Neural progenitor cell (in vitro differentiated cells): ENCODE measurements around the gene ZC3H7A. TPM values are rescaled to one million over a fixed set of nuclear protein-coding genes. Genes with fewer than 3 reads are reported as not detected.
"Not testable (repeated sequence)": the region's sequence is repeated elsewhere in the genome, so short reads cannot be mapped to it uniquely, and the experiment has no call there.

ENCODE experiments used
- DNase-seq: peaks from one replicate; pipeline ENCODE4 v3.0.0-alpha.2; 2016; ENCODE audit warnings: low spot score
- H2AFZ ChIP-seq: fragments of 200-600 bp; sonication (generic); replicated peaks from 2 replicates; pipeline ENCODE4 v1.6.1; 2016; ENCODE audit warnings: antibody characterized with exemption
- H3F3A ChIP-seq: fragments of 200-600 bp; sonication (generic); 2 replicates; pipeline ENCODE4 v1.6.1; 2016; ENCODE audit warnings: antibody characterized with exemption, low read depth
- H3K27ac ChIP-seq: fragments of 200-600 bp; sonication (generic); 2 replicates; pipeline ENCODE4 v1.5.1; 2016; ENCODE audit warnings: mild to moderate bottlenecking
- H3K27me3 ChIP-seq: fragments of 200-600 bp; sonication (generic); 2 replicates; pipeline ENCODE4 v1.6.1; 2016; ENCODE audit warnings: mild to moderate bottlenecking, moderate library complexity
- H3K36me3 ChIP-seq: fragments of 200-600 bp; sonication (generic); 2 replicates; pipeline ENCODE4 v1.5.1; 2016
- H3K4me1 ChIP-seq: fragments of 200-600 bp; sonication (generic); 2 replicates; pipeline ENCODE4 v1.6.1; 2016; ENCODE audit warnings: mixed run types
- H3K4me2 ChIP-seq: fragments of 200-600 bp; sonication (generic); 2 replicates; pipeline ENCODE4 v1.6.1; 2016
- H3K4me3 ChIP-seq: fragments of 200-600 bp; sonication (generic); 2 replicates; pipeline ENCODE4 v1.5.1; 2016
- H3K79me2 ChIP-seq: fragments of 200-600 bp; sonication (generic); 2 replicates; pipeline ENCODE4 v1.6.1; 2016; ENCODE audit warnings: low read depth
- H3K9ac ChIP-seq: fragments of 200-600 bp; sonication (generic); 2 replicates; pipeline ENCODE4 v1.6.1; 2016
- H3K9me3 ChIP-seq: fragments of 200-600 bp; sonication (generic); 2 replicates; pipeline ENCODE4 v1.5.1; 2016; ENCODE audit warnings: low read depth
- H4K20me1 ChIP-seq: fragments of 200-600 bp; sonication (generic); 2 replicates; pipeline ENCODE4 v1.6.1; 2016; ENCODE audit warnings: low read depth
- H3K27ac Mint-ChIP-seq: 3 replicates; pipeline ENCODE4 v1.8.0; 2021; ENCODE audit warnings: mixed read lengths
- H3K27me3 Mint-ChIP-seq: 2 replicates; pipeline ENCODE4 v1.8.0; 2022; ENCODE audit warnings: low read depth, mild to moderate bottlenecking, inconsistent platforms, moderate library complexity, mixed read lengths; ENCODE audit not compliant: insufficient read depth
- H3K36me3 Mint-ChIP-seq: 3 replicates; pipeline ENCODE4 v1.8.0; 2021; ENCODE audit warnings: mixed read lengths
- H3K4me1 Mint-ChIP-seq: 3 replicates; pipeline ENCODE4 v1.8.0; 2021; ENCODE audit warnings: mixed read lengths
- H3K4me3 Mint-ChIP-seq: 3 replicates; pipeline ENCODE4 v1.8.0; 2021; ENCODE audit warnings: mild to moderate bottlenecking, moderate library complexity, mixed read lengths
- H3K9me3 Mint-ChIP-seq: 3 replicates; pipeline ENCODE4 v1.8.0; 2020; ENCODE audit warnings: mixed read lengths
- CTCF ChIP-seq: fragments of 200-600 bp; sonication (generic); IDR thresholded peaks from 2 replicates; pipeline ENCODE4 v1.5.1; 2017; ENCODE audit warnings: antibody characterized with exemption, mild to moderate bottlenecking
- EZH2 ChIP-seq: fragments of 200-600 bp; sonication (generic); IDR thresholded peaks from 2 replicates; pipeline ENCODE4 v1.6.1; 2017; ENCODE audit warnings: antibody characterized with exemption, mild to moderate bottlenecking, moderate library complexity
- EZH2phosphoT487 ChIP-seq: fragments of 200-600 bp; sonication (generic); IDR thresholded peaks from 2 replicates; pipeline ENCODE4 v1.6.1; 2017; ENCODE audit warnings: antibody characterized with exemption
- total RNA-seq: library from RNA; depleted of rRNA; stranded (reverse); fragments of >200 nt; gene quantifications from 2 replicates; pipeline ENCODE4 v1.2.3, GENCODE V29; 2015; ENCODE audit warnings: low replicate concordance

Gene ZC3H7A
- total RNA-seq, 1 donor from 2014 or later: 82.6 TPM

GRCh38 chr16:11819798-11820197 is 22.7 kb upstream of the ZC3H7A start:
- H3K4me3 Mint-ChIP-seq: no peak overlapping the region
- no peak for DNase-seq
- no peak overlapping the region for H3K4me3 ChIP-seq
- no peak overlapping the region for H3K27ac Mint-ChIP-seq
- no peaks in the 10 kb centered on the region for H3K27me3 ChIP-seq
- H3K9me3 Mint-ChIP-seq: no peaks in the 10 kb centered on the region
- H4K20me1 ChIP-seq: no peaks in the 10 kb centered on the region
- H3K4me2 ChIP-seq: no peak overlapping the region
- no peaks in the 10 kb centered on the region for H3K36me3 ChIP-seq
- no peak overlapping the region for H3K9ac ChIP-seq
- no peaks in the 10 kb centered on the region for H3K36me3 Mint-ChIP-seq
- H3F3A ChIP-seq: no peaks in the 10 kb centered on the region
- H3K27me3 Mint-ChIP-seq: peaks cover 3% of the 10 kb centered on the region
- no peak for TF ChIP-seq EZH2phosphoT487
- TF ChIP-seq CTCF: no peak
- no peak for TF ChIP-seq EZH2
- no peak overlapping the region for H2AFZ ChIP-seq
- no peaks in the 10 kb centered on the region for H3K4me1 ChIP-seq
- no peak overlapping the region for H3K27ac ChIP-seq
- H3K79me2 ChIP-seq: no peaks in the 10 kb centered on the region
- H3K4me1 Mint-ChIP-seq: no peaks in the 10 kb centered on the region
- no peaks in the 10 kb centered on the region for H3K9me3 ChIP-seq

GRCh38 chr16:11818970-11819369 is 21.9 kb upstream of the ZC3H7A start:
- H3K27ac ChIP-seq, H3K27ac Mint-ChIP-seq, H3K4me1 Mint-ChIP-seq, H3K4me1 ChIP-seq, H3K79me2 ChIP-seq, H3K36me3 Mint-ChIP-seq, H3K27me3 Mint-ChIP-seq, H3K9me3 Mint-ChIP-seq, H3K9me3 ChIP-seq, H3K4me3 Mint-ChIP-seq, H3K4me3 ChIP-seq, H4K20me1 ChIP-seq, DNase-seq, H3K4me2 ChIP-seq, H3F3A ChIP-seq, H3K9ac ChIP-seq, H2AFZ ChIP-seq, H3K36me3 ChIP-seq, H3K27me3 ChIP-seq: not testable (repeated sequence)

GRCh38 chr16:11816123-11816522 is 19.1 kb upstream of the ZC3H7A start:
- H3K79me2 ChIP-seq: no peaks in the 10 kb centered on the region
- H3K27ac ChIP-seq: no peak overlapping the region
- H3K4me1 ChIP-seq: no peaks in the 10 kb centered on the region
- no peaks in the 10 kb centered on the region for H3K27me3 ChIP-seq
- no peak overlapping the region for H3K4me2 ChIP-seq
- H3K4me1 Mint-ChIP-seq: no peaks in the 10 kb centered on the region
- no peak overlapping the region for H3K4me3 ChIP-seq
- H4K20me1 ChIP-seq: no peaks in the 10 kb centered on the region
- DNase-seq: no peak
- H3K27me3 Mint-ChIP-seq: peaks cover 3% of the 10 kb centered on the region
- TF ChIP-seq CTCF (no peak), EZH2phosphoT487 (no peak), EZH2 (no peak)
- H3K9me3 ChIP-seq: no peaks in the 10 kb centered on the region
- no peak overlapping the region for H3K4me3 Mint-ChIP-seq
- no peaks in the 10 kb centered on the region for H3K36me3 Mint-ChIP-seq
- H3K36me3 ChIP-seq: no peaks in the 10 kb centered on the region
- H3F3A ChIP-seq: no peaks in the 10 kb centered on the region
- no peaks in the 10 kb centered on the region for H3K9me3 Mint-ChIP-seq
- no peak overlapping the region for H2AFZ ChIP-seq
- no peak overlapping the region for H3K9ac ChIP-seq
- no peak overlapping the region for H3K27ac Mint-ChIP-seq

DNA sequence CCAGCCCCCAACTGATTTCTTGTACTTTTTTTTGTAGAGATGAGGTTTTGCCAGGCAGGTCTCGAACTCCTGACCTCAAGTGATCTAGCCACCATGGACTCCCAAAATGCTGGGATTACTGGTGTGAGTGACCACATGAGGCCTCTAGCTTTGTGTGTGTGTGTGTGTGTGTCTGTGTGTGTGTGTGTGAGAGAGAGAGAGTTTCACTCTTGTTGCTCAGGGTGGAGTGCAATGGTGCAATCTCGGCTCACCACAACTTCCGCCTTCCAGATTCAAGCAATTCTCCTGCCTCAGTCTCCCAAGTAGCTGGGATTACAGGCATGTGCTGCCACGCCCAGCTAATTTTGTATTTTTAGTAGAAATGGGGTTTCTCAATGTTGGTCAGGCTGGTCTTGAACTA is 17.7 kb upstream of the ZC3H7A start:
- H3K4me1 Mint-ChIP-seq: not testable (repeated sequence)

More for the DNA sequence above, 17.7 kb upstream of the ZC3H7A start:
- not testable (repeated sequence) for H3K4me3 Mint-ChIP-seq, H3K36me3 Mint-ChIP-seq, H3K9me3 ChIP-seq, H3K4me1 ChIP-seq, H3K9ac ChIP-seq, H3K9me3 Mint-ChIP-seq, H3K36me3 ChIP-seq, H3K27ac Mint-ChIP-seq, H2AFZ ChIP-seq, H3K27ac ChIP-seq, H3F3A ChIP-seq, H3K4me3 ChIP-seq, H3K27me3 ChIP-seq, H3K27me3 Mint-ChIP-seq, H3K4me2 ChIP-seq, DNase-seq, H4K20me1 ChIP-seq, H3K79me2 ChIP-seq
